Stimulated activated CD8-positive, alpha-beta memory T cell treated with anti-CD3 and anti-CD28 coated beads, Interleukin-15, amount 100 ng/mL, for 4 hours (primary cell): ENCODE measurements around the gene COL9A3.
A peak's percentile ranks its signal among the peaks of the same experiment; 100 is the strongest.

Source experiments
- DNase-seq, 2 donors: peaks; one replicate each; pipeline ENCODE4 v3.0.0-alpha.2; 2020; ENCODE audit warnings: low read depth in 2 of 2

The COL9A3 gene

DNA sequence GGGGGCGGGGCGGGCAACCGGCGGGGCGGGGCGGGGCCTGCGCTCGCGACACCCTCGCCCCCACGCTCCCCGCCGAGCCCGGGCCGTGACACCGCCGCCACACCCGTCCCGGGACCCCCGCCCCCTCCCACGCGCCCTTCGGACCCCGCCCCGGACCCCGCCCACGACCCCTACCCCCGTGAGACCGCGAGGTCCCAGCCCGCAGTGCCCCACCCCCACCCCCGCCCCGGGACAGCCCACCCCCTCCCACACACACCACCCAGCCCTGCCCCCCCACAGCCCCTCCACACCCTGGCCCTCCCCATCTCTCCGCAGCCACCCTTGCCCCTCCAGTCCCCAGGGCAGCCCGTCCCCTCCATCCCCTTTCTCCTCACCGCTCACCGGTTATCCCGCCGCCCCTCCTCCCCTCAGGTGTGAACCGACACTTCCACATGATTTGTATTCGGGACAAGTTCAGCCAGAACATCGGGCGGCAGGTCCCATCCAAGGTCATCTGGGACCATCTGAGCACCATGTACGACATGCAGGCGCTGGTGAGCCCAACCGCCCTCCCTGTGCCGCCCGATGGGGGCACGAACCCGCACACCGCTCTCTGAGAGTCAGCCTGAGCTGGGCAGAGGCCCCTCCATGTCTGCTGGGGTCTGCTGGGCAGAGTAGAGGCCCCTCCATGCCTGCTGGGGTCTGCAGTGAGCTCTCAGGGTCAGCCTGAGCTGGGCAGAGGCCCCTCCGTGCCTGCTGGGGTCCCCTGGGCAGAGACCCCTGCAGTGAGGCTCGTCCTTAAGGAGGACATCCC is 20.0 kb upstream of the COL9A3 start:
- DNase-seq, result no peak

DNA sequence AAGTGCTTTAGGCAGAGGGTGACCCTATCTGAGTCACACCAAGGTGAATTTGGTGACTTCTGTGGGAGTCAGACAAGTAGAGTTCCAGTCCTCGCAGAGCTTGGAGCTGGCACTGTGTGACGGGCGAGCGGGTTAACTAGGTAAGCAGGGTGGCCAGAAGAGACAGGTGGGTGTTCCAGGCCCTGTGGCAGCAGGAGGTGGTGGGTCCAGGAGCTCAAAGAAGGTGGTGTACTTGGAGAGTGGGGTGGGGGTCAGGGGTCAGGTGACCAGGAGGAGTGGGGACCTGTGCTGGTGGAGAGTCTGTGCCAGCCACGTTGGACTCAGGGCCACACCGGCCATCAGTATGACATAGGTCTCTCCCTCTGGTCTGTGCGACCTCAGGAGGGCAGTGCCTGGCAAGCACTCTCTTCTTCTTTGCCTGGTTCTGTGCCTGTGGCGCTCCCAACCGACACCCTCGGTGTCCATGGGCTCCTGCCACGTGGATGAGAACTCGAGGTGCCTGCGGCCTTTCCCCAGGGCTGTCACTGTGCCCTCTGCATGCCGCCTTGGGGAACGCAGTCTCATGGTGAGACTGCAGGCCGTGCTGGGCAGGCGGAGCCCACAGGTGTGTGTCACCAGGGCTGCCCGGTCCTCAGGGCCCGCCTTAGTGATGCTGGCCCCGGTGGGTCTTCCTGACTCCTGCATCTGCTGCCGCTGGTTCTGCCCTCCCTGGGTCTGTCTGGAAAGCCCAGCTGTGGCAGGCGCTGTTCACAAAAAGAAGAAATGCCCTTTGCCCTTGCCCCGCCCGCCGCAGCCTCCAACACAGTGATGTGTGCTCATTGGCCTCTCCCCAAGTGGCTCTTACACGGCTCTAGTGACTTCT is 18.9 kb upstream of the COL9A3 start:
- DNase-seq, result no peak

DNA sequence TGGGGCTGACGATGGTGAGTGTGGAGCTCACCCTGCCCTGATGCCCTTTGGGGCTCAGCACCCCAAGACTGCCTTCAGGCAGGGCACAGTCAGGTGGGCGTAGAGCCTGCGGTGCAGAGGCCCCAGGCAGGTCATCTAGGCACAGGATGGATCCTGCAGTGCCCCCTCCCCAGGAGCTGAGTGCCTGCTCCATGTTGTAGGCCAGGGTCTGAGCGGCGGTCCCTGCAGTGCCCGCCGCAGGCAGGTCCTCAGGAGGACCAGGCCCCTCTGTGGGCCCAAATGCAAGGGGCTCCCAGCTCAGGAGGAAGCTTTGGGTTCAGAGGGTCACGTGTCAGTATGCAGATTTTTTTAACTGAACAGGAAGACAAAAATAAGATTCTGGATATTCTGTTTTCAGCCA is 17.8 kb upstream of the COL9A3 start:
- DNase-seq, result no peak

DNA sequence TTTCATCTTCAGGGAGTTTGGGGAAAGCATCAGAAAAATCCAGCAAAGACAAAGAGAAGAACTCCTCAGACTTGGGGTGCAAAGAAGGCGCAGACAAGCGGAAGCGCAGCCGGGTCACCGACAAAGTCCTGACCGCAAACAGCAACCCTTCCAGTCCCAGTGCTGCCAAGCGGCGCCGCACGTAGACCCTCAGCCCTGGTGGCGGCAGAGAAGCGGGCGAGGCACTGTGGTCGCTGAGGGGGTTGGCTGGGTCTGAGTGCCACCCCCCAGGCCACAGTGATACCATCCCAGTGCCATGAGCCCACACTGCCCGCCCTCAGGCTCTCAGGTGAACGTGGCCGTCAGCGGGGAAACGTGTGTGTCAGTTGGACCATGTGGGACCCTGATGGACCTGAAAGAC is 17.4 kb upstream of the COL9A3 start:
- DNase-seq, result no peak

DNA sequence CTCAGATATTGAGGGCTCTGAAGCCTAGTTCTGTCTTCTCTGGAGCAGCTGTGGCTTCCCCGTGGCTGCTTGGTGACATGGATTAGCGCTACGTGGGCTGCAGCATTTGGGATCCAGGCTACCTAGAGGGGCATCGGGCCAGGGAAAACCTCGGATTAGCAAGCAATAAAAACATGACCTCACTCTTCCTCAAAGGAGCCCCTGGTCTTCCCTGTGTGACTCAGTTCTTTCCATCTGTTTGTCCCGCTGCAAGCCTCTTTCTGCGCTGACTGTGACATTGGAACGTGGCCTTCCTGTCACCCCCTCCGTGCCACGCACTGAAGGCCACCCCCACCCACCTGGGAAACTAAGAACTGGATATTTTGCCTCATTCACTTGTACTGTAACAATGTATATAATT is 17.0 kb upstream of the COL9A3 start:
- DNase-seq, result no peak

DNA sequence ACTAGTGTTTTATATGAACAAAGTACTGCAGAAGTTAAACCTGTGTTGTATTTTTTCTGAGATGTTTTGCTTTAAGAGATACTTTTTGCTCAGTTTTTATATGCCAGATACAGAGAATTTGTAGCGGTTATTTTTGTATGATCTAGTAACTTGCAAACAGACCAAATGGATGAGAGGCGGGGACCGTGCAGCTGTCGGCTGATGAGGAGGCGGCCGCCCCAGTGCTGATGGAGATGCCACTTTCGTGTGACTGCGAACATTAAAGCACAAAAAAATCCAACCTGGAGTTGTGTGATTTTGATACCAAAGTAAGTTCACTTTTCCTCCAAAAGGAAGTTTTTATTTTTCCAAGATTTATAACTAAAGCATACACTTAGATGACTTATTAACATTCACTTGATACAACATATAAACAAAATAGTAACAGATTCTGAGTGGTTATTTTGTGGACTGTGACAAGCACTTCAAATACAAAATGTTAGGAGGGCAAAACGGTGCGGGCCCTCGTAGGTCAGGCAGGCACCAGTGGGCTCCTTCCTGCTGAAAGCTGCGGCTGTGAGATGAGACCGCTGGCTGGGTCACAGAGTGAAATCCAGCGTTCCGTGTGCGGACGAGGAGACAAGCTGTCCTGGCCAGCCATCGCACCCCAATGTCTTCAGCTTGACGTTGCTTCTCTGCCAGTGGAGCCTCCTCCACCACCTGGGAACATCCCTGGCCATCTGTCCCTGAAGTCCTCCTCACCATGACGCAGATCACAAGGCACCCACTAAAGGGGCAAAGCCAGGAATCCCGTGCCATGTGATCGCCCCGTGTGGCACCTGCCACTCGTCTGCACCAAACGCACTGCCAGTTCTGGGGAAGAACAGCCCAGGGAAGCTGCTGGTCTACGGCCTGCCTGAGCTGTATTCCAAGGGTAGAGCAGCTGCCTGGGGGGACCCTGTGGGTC is 16.3 kb upstream of the COL9A3 start:
- DNase-seq, result no peak

DNA sequence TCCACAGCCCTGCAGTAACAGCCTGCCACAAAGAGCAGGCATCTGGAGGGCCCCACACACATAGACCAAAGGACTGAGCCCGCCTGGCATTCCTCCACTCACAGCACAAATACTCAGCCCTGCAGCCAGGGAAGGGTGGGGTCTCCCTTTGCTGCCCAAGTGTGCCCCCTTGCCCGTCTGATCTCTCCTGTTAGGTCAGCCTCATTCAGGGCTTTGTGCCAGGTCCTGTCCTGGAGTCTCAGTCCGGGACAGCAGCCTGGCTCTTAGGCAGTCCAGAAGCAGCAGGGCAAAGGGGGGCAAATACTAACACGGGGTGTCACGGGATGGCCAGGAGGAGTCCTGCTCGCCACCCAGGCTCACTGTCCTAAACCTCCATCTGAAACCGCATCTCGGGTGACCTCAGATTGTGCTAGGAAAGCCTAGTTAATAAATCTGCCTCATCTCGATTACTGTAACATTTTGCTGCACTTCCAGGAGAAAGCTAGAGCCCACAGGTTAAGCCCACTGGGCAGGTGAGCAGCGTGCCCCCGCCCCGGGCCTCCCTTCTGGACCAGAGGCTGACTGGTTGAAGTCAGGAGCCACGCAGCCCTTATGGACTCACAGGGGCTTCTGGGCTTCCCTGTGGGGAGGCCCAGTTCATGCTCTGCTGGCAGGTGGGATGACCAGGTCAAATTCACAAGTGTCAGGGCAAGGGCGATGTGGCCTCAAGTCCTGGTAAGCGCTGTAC is 15.4 kb upstream of the COL9A3 start:
- no peak for DNase-seq

DNA sequence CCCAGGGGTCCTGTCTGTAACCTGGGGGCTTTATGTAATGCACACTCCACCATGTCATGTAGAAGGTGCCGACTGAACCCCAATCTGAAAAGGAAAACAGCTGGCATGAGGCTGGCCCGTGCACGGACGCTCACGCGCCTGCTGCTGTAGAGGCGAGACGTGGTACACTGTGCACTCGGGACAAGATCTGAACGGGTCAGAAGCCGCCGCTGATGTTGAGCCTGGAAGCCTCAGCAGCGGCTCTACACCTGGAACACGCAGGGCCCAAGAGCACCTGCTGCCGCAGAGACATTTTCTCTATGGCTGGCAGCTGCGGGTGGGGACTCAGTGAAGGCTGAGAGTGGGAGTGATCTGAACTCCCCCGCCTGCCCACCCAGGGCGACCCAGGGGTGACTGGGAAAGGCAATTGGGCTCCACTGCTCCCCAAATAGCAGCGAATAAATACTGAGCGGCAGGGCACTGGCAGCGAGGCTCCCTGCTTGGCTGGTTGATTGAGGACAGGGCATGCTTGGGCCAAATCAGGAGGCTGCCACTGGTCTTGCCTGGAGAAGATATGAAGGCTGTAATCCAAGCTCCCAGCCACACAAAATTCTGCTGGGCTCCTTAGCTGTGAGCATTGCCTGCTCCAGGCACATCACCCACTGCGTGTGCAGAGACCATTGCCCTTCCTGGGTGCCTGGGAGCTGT is 14.7 kb upstream of the COL9A3 start:
- DNase-seq, result no peak

DNA sequence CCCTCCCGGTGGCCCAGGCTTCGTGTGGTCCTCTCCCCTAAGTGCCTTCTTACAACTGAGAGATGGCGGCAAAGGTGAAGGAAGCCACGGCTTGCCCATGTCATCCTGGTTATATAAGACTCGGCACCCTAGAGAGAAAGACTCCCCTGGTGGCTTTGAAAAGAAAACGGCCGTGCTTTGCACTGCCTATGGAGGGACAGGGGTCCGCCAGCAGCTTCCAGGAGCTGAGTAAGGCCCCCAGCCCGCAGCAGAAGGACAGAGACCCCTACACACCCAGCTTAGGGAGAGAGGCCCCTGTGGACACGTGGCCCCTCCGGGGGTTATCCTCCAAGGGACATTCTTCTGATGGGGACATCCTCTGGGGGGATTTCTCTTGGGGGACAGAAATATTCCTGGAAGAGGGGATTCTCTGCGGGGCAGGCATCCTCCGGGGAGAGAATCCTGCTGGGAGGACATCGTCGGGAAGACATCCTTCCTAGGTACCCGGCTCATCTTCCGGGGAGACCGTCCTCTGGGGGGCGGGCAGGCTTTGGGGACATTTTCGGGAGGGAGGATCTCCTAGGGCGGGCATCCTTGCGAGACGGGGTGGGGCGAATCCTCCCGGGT is 12.7 kb upstream of the COL9A3 start:
- DNase-seq, result no peak

DNA sequence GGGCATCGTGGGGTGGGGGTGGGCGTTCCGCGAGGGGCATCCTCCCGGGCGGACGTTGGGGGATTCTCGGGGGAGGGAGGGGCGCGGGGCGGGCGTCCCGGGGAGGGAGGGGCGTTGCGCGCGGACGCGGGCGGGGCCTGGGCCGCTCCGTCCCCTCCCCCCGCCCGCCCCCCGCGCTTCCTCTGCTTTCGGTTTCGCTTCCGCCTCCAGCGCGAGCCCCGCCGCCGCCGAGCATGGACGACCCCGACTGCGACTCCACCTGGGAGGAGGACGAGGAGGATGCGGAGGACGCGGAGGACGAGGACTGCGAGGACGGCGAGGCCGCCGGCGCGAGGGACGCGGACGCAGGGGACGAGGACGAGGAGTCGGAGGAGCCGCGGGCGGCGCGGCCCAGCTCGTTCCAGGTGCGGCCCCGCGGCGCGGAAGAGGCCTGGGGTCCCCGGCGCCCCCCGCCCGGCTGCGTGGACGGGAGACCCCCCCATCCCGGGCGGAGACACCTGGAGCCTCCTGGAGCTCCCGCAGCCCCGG is 12.2 kb upstream of the COL9A3 start, which contains the start of gene OGFR:
Gene OGFR (plus strand): TSS at position 209 of the 528 bp plus-strand sequence. CDS start 25 bp downstream, at position 234.
- DNase-seq, result peak; percentile 51 to 61

DNA sequence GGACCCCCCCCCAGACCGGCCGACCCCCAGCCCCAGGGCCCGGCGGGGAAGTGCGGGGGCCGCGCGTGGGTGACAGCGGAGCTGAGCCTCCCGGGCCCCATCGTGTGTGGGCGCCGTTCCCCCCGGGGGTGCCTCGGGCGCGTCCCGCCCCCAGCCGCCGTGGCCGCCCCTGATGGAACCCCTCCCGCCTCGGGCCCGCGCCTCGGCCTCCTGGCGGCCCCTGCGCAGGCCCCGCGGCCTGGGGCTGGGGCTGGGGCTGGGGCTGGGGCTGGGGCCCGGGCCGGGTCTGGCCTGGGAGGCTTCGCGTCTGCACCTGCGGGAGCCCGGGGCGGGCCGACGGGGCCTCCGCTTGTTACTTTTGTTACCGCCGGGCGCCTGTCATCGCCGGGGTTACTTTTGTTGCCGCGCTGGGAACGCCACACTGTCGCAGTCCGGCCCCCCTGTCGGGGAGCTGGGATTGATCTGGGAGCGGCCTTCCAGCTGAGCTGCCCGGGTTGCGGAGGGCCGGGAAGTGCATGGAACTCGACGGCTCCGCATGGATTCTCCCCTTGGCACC is 11.6 kb upstream of the COL9A3 start:
- DNase-seq, result peak in 1 of 2 donors; percentile 56

DNA sequence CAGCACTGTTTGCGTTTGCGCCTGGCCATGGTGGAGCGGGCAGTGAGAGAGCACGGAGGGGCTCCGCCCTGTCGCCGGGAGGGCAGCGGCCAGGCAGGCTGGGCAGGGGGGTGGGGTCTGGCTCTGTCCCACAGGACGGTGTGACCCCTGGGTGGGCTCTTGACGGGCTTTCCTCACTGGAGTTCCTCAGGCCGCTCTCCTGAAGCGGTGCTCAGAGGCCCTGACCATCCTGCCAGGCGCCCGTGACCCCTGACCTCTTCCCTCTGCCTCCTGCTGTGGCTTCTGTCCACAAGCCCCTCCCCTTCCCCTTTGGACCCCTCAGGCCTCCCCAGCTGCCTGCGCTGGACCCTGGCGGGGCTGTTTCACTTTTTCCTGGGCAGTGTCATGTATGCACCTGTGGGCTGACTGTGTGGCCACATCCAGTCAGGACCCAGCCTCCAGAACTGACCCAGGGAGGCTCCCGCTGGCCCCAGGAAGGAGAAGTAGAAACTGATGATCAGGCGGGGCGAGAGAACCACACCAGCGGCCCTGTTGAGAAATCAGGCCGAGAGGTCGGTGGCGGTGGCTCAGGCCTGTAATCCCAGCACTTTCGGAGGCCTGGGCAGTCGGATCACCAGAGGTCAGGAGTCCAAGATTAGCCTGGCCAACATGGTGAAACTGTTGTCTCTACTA is 11.0 kb upstream of the COL9A3 start:
- no peak for DNase-seq

DNA sequence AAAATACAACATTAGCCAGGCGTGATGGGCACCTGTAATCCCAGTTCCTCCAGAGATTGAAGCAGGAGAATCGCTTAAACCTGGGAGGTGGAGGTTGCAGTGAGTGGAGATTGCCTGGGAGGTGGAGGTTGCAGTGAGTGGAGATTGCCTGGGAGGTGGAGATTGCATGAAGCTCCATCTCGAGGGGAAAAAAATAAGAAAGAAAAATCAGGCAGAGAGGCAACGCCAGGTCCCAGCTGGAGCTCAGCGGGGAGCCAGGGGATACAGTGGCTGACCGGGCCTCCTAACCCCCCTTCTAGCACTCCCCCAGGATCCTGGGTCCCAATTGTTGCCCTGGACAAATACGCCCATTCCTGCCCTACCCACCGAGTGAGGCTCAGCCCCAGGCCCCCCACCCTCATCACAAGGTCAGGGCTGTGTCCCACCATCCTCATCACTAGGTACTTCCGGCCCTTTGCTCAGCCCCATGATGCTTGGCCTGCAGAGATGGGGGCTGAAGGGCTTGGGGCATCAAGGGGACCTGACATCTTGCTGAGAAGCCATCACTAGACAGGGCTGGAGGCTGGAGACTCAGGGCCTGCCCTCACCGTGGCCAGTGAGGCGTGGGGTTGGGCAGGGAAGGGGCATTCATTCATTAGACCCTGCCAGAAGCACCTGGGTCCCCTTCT is 10.3 kb upstream of the COL9A3 start:
- no peak for DNase-seq

DNA sequence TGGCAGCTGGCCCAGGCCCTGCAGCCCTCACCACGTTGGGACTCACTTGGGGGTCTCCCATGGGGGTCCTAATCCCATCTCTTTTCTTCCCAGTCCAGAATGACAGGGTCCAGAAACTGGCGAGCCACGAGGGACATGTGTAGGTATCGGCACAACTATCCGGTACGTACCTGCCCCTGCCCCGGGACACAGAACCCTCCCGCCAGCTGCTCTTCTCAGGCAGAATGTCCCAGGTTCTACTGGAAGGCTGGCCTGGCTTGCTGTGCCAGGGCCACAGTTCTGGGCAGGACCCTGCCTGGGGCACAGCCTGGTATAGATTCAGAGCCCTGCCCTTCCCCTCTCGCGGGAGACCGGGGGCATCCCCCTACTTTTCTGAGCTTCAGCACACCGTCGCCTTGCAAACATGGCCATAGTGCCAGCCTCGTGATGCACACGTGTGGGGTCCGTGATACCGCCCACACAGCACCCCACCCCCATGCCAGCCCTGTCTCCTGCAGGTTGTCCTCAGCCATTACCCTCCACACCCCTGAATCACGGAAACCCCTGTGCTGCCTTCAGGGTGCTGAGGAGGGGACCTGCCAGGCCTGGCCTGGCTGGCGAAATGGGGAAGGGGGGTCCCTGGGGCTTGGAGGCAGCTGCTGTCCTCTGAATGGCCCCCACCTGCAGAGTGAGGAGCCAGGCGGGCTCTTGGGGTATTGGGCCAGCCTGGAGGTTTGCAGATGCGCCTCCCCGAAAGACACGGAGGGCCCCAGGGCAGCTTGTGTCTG is 9.2 kb upstream of the COL9A3 start:
- no peak for DNase-seq

DNA sequence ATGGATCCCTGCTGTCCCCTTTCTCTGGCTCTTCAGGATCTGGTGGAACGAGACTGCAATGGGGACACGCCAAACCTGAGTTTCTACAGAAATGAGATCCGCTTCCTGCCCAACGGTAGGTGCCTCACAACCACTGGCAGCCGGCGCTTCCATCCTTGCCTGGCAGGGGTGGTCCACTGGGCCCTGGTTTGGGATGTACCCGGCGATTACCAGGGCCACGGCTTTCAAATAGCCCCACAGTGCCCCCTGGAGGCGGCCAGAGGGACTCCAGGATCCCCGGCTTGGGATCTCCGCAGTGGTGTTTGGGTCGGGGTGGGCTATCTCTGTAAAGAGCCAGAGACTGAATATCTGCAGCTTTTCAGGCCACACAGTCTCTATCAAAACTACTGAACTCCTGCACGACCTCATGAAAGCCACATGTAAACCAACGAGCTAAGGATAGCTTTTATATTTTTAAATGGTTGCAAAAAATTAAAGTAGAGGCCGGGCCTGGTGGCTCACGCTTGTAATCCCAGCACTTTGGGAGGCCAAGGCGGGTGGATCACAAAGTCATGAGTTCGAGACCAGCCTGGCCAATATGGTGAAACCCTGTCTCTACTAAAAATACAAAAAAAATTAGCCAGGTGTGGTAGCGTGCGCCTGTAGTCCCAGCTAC is 8.5 kb upstream of the COL9A3 start:
- peak; percentile 40 to 43 for DNase-seq

DNA sequence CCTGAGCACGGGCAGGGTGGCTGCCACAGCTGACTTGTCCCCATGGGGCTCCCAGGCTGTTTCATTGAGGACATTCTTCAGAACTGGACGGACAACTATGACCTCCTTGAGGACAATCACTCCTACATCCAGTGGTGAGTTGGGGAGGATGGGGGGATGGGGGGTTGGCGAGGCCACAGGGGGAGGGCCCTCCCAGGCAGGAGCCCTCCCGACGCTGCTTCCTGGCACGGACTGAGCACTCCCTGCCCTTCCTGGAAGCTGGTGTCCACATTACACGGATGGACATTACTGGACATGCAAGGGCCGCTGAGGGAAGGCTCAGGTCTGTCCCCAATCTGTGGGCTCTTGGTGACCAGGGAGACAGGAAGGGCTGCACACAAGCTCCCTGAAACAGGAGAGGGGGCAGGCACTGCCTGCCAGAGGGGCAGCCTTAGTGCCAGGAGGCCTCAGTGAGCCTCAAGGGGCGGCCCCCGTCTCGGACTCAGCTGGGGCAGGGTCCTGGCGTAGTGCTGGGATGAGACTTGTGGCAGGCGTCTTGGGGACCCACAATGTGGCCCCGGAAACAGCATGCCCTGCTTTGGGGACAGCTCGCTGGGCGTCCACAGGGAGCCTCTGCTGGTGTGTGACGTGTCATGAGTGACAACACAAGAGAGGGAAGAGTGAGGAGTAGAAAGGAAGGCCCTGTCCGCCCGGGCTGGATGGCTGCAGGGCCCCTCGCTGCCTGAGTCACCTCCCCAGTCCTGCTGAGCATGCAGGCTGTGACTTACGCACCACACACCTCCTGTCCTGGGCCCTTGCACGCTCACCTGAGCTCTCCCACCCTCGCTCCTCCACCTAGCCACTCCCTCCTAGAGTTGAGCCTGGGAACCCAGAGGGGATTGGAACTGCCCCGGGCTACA is 7.1 kb upstream of the COL9A3 start:
- DNase-seq, result no peak
